HT-29 (cell line): ENCODE data around the gene REC8. TPM values are rescaled to one million over a fixed set of nuclear protein-coding genes. Genes with fewer than 3 reads are reported as not detected.
"Not testable (repeated sequence)": the region's sequence is repeated elsewhere in the genome, so short reads cannot be mapped to it uniquely, and the experiment has no call there.

Source experiments
- DNase-seq: peaks from one replicate; pipeline ENCODE4 v3.0.0-alpha.2; 2015; ENCODE audit warnings: low spot score
- total RNA-seq: library from RNA; depleted of rRNA; stranded (reverse); fragments of >200 nt; shearing (Covaris generic); gene quantifications from 2 replicates; pipeline ENCODE4 v1.2.3, GENCODE V29; 2014

Gene REC8
- total RNA-seq, 1 experiment from 2014 or later: 14.0 TPM

DNA sequence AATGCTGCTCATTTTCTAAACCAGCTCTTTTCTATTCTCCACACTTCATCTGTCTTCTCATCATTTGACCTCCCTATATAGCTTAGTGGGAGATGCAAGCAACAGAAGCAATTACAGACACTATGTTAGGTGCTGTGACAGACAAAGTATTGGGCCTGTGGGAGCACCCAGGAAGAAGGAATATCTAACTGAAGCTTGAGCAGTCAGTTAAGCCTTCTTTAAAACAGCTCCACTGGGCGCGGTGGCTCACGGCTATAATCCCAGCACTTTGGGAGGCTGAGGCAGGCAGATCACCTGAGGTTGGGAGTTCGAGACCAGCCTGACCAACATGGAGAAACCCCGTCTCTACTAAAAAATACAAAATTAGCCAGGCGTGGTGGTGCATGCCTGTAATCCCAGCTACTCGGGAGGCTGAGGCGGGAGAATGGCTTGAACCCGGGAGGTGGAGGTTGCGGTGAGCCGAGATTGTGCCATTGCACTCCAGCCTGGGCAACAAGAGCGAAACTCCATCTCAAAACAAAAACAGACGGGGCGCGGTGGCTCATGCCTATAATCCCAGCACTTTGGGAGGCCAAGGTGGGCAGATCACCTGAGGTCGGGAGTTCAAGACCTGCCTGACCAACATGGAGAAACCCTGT lies 31.5 kb downstream of the REC8 start:
- not testable (repeated sequence) for DNase-seq

DNA sequence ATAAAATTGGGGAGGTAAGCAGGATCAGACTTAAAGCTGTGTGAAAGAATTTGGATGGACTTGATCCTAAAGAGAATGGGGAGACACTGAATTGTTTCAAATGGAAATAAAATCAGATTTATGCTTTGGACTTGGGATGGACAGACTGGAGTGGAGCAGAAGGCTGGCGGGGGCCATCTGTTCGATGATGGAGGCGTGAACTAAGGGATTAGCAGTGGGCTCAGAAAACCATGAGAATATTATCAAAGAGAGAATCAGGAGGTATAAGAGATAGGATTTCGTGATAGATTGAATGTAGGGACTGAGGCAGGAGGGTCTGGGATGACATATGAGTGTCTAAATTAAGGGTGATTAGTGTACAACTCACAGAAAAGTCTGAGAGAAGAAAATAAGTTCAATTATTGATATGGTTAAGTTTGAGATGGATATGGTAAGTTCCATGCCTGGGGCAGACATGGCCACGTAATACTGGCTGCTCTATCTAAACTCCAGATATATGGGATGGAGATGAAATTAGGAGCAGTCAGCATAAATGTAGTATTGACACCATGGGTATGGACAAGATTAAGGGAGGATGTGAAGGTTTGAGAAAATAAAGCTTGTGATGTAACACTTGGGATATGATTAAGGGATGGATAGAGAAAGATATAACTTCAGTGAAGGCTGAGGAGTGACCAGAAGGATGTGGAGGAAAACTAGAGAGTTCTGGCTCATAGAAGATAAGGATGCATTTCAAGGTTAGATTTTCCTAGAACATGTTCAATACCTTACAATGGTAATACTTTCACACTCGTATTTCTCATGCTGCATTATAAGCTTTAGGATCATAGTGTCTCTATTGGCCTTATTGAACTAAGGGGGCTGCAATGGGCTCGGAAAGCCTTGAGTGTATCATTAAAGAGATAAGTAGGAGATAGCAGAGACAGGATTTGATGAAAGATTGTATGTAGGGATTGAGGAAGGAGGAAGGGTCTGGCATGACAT lies 32.6 kb downstream of the REC8 start:
- no peak for DNase-seq

GRCh38 chr14:24206260-24207103 lies 34.6 kb downstream of the REC8 start:
- no peak for DNase-seq

DNA sequence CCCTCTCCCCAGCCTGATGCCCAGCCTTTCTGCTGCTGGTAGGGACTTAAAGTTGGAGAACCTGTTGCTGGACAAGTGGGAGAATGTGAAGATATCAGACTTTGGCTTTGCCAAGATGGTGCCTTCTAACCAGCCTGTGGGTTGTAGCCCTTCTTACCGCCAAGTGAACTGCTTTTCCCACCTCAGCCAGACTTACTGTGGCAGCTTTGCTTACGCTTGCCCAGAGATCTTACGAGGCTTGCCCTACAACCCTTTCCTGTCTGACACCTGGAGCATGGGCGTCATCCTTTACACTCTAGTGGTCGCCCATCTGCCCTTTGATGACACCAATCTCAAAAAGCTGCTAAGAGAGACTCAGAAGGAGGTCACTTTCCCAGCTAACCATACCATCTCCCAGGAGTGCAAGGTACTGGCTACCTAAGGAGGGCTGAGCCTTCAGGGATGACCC lies 35.2 kb downstream of the REC8 start:
- DNase-seq: no peak

- no peak for DNase-seq
Observed at GRCh38 chr14:24207625-24208024, 35.7 kb downstream of the REC8 start.

- no peak for DNase-seq
Observed at GRCh38 chr14:24211311-24211710, 39.4 kb downstream of the REC8 start.

- peak; percentile 90 for DNase-seq
Observed at GRCh38 chr14:24212924-24213865, 41.3 kb downstream of the REC8 start, which contains the start of gene CHMP4A. CHMP4A (minus strand) TSS chr14:24213488; CDS start chr14:24213439, 49 bp downstream.

DNA sequence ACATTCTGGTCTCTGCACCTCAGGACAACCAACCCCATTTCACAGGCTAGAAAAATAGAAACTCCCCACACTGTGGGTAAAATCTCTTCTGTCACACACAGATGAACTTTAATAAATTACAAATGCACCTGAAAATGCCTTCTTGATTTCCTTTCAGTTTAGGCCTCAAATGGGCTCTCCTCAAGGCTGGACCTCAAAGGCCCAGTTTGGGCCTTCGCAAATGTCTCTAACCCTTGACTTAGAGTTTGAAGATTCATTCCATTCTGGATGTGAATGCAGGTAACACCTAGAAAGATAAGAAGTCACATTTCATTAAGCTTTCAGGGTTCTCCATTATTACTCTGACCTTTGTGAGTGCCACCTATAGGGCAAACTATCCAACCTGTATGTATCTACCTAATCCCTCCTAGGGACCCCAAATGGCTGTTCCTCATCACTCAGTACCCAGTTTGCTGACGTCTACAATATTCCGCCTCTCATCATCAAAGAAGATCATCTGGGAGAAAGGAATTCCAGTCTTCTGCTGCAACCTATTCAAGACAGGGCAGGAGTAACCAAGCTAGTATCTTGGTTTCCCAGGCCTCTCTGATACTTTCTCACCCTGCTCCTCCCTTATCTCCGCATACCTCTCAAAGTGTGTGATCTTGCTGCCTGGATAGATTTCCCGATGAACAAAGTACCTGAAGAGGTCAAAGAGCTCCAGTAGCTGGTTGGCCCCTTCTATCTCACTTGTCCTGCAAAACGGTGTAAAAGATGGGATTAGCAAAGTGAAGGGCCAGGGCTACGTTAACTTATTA lies 42.2 kb downstream of the REC8 start:
- no peak for DNase-seq

DNA sequence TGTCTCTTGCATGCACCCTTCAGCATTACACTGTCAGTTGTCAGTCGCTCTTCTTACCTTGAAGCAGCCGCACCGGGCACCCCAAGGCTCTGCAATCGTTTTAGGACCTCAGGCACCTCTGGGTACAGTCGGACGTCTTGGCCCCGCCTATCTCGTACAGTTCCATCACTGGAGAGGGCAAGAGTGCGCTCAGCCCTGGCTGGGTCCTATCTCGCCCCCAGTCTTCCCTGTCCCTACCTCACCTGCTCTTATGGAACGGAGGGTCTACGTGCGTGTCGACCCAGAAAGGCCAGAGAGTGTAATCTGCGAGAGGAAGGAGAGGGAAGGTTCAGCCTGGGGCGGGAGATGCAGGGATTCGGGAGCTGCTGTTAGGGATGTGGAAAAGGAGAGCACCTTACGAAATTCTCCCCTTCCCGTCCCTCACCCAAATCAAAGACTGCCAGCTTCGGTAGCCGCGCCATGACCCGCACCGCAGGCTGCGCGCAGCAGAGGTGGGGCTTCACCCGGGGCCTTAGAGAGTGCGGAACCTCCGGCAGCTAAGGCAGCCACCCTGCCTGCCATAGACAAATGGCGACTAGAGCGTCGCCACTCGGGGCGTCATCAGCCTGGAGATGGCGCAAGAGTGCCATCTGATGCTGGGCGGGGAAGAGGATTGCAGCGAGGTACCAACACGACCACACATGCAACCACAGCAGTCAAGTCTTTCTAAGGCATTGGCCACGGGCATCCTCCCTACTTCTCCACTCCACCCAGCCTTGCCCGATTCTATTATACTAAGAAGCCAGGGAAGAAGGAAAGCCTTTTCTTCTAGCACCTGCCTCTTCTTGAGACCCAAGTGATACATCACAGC lies 43.8 kb downstream of the REC8 start, which contains the start of gene MDP1:
MDP1 (minus strand) TSS at position 572 of the 850 bp plus-strand sequence; CDS start at position 461, 111 bp downstream.
- DNase-seq: peak; percentile 83

- DNase-seq: no peak
Observed at GRCh38 chr14:24216345-24216699, 44.4 kb downstream of the REC8 start.

DNA sequence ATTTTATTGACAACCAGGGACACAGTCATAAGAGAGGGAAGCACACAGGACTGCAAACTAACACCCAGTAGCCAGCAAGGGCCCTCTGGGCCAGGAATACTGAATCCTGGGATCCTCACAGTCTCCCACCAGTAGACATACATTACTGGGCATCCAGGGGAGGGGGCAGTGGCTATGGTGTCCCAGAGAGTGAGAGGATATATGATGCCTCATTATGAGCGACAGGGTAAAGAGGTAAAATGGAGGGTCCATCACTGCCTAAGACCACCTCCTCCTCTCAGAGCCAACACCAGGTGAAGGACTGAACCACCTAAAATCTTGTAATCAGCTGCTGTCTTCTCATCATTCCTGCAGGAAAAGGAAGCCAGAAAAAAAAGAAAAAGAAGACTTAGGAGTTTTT lies 45.0 kb downstream of the REC8 start:
- not testable (repeated sequence) for DNase-seq

GRCh38 chr14:24219080-24219479 lies 47.2 kb downstream of the REC8 start:
- no peak for DNase-seq

- no peak for DNase-seq
Observed at GRCh38 chr14:24219521-24219920, 47.6 kb downstream of the REC8 start.

- not testable (repeated sequence) for DNase-seq
Observed at GRCh38 chr14:24222987-24223386, 51.1 kb downstream of the REC8 start.

- DNase-seq: no peak
Observed at GRCh38 chr14:24224618-24225071, 52.8 kb downstream of the REC8 start.

DNA sequence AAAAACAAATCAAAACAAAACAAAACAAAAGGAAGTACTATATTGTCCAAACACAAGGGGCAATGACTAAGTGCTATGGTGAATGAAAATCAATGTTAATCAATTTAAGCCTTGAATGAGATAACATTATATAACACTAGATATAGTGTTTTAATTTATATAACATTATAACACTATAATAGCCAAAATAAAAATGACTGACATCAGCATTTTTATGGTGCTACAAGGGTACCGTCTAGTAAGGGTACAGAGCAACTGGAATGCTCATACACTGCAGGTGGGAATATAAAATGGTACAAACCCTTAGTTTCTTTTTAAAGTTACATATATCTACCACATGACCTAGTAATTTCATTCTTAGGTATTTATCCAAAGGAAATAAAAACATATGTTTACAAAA lies 54.6 kb downstream of the REC8 start:
- DNase-seq: no peak

DNA sequence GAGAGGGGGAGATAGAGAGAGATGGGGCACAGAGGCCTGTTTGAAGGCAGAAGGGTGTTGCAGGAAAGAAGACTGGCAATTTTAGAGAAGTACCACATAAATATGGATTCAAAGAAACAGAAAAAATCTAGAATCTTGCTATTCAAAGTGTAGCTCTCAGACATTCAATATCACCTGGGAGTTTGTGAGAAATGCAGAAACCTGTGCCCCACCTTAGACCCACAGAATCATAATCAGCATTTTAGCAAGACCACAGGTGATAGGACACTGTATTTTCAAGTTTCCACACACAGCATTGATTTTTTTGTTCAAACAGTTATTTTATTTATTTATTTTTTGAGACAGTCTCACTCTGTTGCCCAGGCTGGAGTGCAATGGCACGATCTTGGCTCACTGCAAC lies 57.0 kb downstream of the REC8 start:
- DNase-seq: no peak
